ENCODE measurements around the gene HAAO. TPM values are rescaled to one million over a fixed set of nuclear protein-coding genes. Genes with fewer than 3 reads are reported as not detected.

HAAO gene
- total and polyA plus RNA-seq, 2 of the 13 experiments (the other 11 are each of a cell fraction or from before 2014, with no cell fraction given), result 36.1 to 42.7 TPM

DNA sequence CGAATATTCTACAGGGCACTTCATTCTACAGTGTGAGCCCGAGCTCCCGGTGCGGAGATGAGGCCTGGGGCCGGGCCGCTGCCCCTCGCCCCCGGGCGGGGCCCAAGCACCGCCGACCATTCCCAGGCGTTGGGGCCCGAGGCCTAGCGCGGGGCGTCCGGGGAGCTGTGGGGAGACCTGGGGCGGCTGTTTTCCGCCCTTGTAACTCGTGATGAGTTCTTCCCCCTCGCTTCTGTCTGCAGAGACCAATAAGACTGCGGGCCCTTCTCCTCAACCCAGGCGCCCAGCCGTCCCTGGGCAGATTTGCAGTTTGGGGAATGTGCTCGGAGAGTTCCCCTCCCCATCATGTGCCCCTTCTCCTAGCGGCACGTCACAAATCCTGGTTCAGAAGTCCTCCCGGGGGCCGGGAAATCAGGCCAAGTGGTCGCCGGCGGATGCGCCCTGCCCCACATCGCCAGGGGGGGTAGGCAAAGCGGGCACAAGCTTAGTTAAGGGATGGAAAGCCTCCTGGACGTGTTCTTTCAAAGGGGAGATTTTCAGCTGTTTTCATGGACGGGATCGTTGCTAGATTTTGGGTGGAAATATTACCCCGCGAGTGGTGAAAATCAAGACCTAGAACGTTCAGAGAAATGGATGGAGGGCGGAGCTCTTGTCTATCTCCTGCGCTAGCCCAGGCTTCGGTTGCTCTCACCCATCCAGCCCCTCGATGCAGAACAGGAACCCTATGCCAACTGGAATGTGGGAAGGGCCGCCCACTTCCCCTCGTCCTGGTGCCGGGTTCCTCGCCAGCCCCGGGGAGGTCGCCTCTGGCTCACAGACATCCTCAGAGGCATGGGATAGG is 18.8 kb upstream of the HAAO start (continued):
- TF ChIP-seq, protein P1, sequence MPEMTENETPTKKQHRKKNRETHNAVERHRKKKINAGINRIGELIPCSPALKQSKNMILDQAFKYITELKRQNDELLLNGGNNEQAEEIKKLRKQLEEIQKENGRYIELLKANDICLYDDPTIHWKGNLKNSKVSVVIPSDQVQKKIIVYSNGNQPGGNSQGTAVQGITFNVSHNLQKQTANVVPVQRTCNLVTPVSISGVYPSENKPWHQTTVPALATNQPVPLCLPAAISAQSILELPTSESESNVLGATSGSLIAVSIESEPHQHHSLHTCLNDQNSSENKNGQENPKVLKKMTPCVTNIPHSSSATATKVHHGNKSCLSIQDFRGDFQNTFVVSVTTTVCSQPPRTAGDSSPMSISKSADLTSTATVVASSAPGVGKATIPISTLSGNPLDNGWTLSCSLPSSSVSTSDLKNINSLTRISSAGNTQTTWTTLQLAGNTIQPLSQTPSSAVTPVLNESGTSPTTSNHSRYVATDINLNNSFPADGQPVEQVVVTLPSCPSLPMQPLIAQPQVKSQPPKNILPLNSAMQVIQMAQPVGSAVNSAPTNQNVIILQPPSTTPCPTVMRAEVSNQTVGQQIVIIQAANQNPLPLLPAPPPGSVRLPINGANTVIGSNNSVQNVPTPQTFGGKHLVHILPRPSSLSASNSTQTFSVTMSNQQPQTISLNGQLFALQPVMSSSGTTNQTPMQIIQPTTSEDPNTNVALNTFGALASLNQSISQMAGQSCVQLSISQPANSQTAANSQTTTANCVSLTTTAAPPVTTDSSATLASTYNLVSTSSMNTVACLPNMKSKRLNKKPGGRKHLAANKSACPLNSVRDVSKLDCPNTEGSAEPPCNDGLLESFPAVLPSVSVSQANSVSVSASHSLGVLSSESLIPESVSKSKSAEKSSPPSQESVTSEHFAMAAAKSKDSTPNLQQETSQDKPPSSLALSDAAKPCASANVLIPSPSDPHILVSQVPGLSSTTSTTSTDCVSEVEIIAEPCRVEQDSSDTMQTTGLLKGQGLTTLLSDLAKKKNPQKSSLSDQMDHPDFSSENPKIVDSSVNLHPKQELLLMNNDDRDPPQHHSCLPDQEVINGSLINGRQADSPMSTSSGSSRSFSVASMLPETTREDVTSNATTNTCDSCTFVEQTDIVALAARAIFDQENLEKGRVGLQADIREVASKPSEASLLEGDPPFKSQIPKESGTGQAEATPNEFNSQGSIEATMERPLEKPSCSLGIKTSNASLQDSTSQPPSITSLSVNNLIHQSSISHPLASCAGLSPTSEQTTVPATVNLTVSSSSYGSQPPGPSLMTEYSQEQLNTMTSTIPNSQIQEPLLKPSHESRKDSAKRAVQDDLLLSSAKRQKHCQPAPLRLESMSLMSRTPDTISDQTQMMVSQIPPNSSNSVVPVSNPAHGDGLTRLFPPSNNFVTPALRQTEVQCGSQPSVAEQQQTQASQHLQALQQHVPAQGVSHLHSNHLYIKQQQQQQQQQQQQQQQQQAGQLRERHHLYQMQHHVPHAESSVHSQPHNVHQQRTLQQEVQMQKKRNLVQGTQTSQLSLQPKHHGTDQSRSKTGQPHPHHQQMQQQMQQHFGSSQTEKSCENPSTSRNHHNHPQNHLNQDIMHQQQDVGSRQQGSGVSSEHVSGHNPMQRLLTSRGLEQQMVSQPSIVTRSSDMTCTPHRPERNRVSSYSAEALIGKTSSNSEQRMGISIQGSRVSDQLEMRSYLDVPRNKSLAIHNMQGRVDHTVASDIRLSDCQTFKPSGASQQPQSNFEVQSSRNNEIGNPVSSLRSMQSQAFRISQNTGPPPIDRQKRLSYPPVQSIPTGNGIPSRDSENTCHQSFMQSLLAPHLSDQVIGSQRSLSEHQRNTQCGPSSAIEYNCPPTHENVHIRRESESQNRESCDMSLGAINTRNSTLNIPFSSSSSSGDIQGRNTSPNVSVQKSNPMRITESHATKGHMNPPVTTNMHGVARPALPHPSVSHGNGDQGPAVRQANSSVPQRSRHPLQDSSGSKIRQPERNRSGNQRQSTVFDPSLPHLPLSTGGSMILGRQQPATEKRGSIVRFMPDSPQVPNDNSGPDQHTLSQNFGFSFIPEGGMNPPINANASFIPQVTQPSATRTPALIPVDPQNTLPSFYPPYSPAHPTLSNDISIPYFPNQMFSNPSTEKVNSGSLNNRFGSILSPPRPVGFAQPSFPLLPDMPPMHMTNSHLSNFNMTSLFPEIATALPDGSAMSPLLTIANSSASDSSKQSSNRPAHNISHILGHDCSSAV (CRISPR knock-in tag; IDR thresholded peaks at IDR 0.05; ENCODE audit: borderline replicate concordance), result no peak
- TF ChIP-seq NFE2L2 (IDR thresholded peaks at IDR 0.05; ENCODE audit: low read length) (no peak), ZNF850 (CRISPR knock-in tag; conservative IDR thresholded peaks at IDR 0.05) (0 out of 2 replicates have a peak, but pooled peaks have one; percentile 16), ZNF782 (CRISPR knock-in tag; IDR thresholded peaks at IDR 0.05; ENCODE audit: borderline replicate concordance) (no peak), GZF1 (CRISPR knock-in tag; IDR thresholded peaks at IDR 0.05) (no peak), ZNF251 (CRISPR knock-in tag; IDR thresholded peaks at IDR 0.05) (no peak), ZNF230 (CRISPR knock-in tag; IDR thresholded peaks at IDR 0.05) (peak; percentile 3; the same call in 1 of the 2 replicates)
- TF ChIP-seq, protein P2, sequence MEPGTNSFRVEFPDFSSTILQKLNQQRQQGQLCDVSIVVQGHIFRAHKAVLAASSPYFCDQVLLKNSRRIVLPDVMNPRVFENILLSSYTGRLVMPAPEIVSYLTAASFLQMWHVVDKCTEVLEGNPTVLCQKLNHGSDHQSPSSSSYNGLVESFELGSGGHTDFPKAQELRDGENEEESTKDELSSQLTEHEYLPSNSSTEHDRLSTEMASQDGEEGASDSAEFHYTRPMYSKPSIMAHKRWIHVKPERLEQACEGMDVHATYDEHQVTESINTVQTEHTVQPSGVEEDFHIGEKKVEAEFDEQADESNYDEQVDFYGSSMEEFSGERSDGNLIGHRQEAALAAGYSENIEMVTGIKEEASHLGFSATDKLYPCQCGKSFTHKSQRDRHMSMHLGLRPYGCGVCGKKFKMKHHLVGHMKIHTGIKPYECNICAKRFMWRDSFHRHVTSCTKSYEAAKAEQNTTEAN (CRISPR knock-in tag; conservative IDR thresholded peaks at IDR 0.05), result no peak
- TF ChIP-seq, protein P3, sequence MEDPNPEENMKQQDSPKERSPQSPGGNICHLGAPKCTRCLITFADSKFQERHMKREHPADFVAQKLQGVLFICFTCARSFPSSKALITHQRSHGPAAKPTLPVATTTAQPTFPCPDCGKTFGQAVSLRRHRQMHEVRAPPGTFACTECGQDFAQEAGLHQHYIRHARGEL (CRISPR knock-in tag; IDR thresholded peaks at IDR 0.05), result no peak
- TF ChIP-seq, protein P4, sequence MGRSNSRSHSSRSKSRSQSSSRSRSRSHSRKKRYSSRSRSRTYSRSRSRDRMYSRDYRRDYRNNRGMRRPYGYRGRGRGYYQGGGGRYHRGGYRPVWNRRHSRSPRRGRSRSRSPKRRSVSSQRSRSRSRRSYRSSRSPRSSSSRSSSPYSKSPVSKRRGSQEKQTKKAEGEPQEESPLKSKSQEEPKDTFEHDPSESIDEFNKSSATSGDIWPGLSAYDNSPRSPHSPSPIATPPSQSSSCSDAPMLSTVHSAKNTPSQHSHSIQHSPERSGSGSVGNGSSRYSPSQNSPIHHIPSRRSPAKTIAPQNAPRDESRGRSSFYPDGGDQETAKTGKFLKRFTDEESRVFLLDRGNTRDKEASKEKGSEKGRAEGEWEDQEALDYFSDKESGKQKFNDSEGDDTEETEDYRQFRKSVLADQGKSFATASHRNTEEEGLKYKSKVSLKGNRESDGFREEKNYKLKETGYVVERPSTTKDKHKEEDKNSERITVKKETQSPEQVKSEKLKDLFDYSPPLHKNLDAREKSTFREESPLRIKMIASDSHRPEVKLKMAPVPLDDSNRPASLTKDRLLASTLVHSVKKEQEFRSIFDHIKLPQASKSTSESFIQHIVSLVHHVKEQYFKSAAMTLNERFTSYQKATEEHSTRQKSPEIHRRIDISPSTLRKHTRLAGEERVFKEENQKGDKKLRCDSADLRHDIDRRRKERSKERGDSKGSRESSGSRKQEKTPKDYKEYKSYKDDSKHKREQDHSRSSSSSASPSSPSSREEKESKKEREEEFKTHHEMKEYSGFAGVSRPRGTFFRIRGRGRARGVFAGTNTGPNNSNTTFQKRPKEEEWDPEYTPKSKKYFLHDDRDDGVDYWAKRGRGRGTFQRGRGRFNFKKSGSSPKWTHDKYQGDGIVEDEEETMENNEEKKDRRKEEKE (IDR thresholded peaks at IDR 0.05), result no peak
- TF ChIP-seq, protein P5, sequence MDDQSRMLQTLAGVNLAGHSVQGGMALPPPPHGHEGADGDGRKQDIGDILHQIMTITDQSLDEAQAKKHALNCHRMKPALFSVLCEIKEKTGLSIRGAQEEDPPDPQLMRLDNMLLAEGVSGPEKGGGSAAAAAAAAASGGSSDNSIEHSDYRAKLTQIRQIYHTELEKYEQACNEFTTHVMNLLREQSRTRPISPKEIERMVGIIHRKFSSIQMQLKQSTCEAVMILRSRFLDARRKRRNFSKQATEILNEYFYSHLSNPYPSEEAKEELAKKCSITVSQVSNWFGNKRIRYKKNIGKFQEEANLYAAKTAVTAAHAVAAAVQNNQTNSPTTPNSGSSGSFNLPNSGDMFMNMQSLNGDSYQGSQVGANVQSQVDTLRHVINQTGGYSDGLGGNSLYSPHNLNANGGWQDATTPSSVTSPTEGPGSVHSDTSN (CRISPR knock-in tag; IDR thresholded peaks at IDR 0.05; ENCODE audit: borderline replicate concordance), result no peak
- TF ChIP-seq, protein P6, sequence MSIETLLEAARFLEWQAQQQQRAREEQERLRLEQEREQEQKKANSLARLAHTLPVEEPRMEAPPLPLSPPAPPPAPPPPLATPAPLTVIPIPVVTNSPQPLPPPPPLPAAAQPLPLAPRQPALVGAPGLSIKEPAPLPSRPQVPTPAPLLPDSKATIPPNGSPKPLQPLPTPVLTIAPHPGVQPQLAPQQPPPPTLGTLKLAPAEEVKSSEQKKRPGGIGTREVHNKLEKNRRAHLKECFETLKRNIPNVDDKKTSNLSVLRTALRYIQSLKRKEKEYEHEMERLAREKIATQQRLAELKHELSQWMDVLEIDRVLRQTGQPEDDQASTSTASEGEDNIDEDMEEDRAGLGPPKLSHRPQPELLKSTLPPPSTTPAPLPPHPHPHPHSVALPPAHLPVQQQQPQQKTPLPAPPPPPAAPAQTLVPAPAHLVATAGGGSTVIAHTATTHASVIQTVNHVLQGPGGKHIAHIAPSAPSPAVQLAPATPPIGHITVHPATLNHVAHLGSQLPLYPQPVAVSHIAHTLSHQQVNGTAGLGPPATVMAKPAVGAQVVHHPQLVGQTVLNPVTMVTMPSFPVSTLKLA (IDR thresholded peaks at IDR 0.05), result no peak
